Panc1 (cell line): ENCODE results near the gene MMP23B.

Source experiments
- CTCF ChIP-seq: fragments of 450-650 bp; IDR thresholded peaks from 2 replicates; pipeline ENCODE4 v1.5.1; 2017; ENCODE audit warnings: mild to moderate bottlenecking
- POLR2AphosphoS5 ChIP-seq: IDR thresholded peaks from 2 replicates; pipeline ENCODE4 v1.6.1; 2012; ENCODE audit warnings: mild to moderate bottlenecking, low read depth, low read length, moderate library complexity
- REST ChIP-seq, 2 experiments: IDR thresholded peaks; 2 replicates each; pipeline ENCODE4 v1.6.1; 2011 to 2012; ENCODE audit warnings: low read depth in 2 of 2, control low read depth in 1 of 2, low read length in 1 of 2, mild to moderate bottlenecking in 1 of 2, moderate library complexity in 1 of 2; ENCODE audit not compliant: insufficient read depth in 1 of 2
- SIN3A ChIP-seq: IDR thresholded peaks from 2 replicates; pipeline ENCODE4 v1.6.1; 2012; ENCODE audit warnings: low read depth, mild to moderate bottlenecking, low read length, moderate library complexity, borderline replicate concordance; ENCODE audit not compliant: insufficient read depth

- TF ChIP-seq REST (IDR thresholded peaks at IDR 0.05; ENCODE audit: insufficient read depth in 1 of 2, low read depth in 2 of 2, low read length in 1 of 2) (no peak), CTCF (no peak), SIN3A (no peak), POLR2AphosphoS5 (no peak)
These were observed 37.2 kb upstream of the MMP23B start for GRCh38 chr1:1594602-1595260.
